MM.1S (cell line): ENCODE measurements around the gene OPRD1.
A peak's percentile ranks its signal among the peaks of the same experiment; 100 is the strongest.

Experiments
- DNase-seq: peaks from one replicate; pipeline ENCODE4 v3.0.0-alpha.2; 2015
- H2AFZ ChIP-seq: fragments of 300-600 bp; sonication (generic); 2 replicates; pipeline ENCODE4 v1.6.0; 2016; ENCODE audit warnings: antibody characterized with exemption, low read length
- H3F3A ChIP-seq: fragments of 300-600 bp; sonication (generic); 2 replicates; pipeline ENCODE4 v1.6.1; 2016; ENCODE audit warnings: mild to moderate bottlenecking, antibody characterized with exemption, low read length, moderate library complexity, mixed read lengths; ENCODE audit not compliant: insufficient read depth
- H3K27ac ChIP-seq: fragments of 300-600 bp; sonication (generic); 2 replicates; pipeline ENCODE4 v1.5.1; 2016; ENCODE audit warnings: mild to moderate bottlenecking, low read length
- H3K27me3 ChIP-seq: fragments of 300-600 bp; sonication (generic); replicated peaks from 2 replicates; pipeline ENCODE4 v1.6.0; 2016; ENCODE audit warnings: low read length; ENCODE audit not compliant: insufficient read depth
- H3K36me3 ChIP-seq: fragments of 300-600 bp; sonication (generic); replicated peaks from 2 replicates; pipeline ENCODE4 v1.6.1; 2016; ENCODE audit warnings: mild to moderate bottlenecking, low read length, mixed read lengths; ENCODE audit not compliant: insufficient read depth
- H3K4me1 ChIP-seq: fragments of 300-600 bp; sonication (generic); 2 replicates; pipeline ENCODE4 v1.6.1; 2016; ENCODE audit warnings: low read length, mixed read lengths
- H3K4me2 ChIP-seq: fragments of 300-600 bp; sonication (generic); 2 replicates; pipeline ENCODE4 v1.6.0; 2016; ENCODE audit warnings: low read depth, low read length
- H3K4me3 ChIP-seq: fragments of 300-600 bp; sonication (generic); 2 replicates; pipeline ENCODE4 v1.5.1; 2016; ENCODE audit warnings: low read length, mixed read lengths
- H3K79me2 ChIP-seq: fragments of 300-600 bp; sonication (generic); 2 replicates; pipeline ENCODE4 v1.6.1; 2016; ENCODE audit warnings: mixed run types, low read length, mixed read lengths
- H3K9ac ChIP-seq: fragments of 300-600 bp; sonication (generic); 2 replicates; pipeline ENCODE4 v1.6.1; 2016; ENCODE audit warnings: low read length, mixed read lengths
- H3K9me2 ChIP-seq: fragments of 300-600 bp; sonication (generic); replicated peaks from 2 replicates; pipeline ENCODE4 v1.6.1; 2016; ENCODE audit warnings: mild to moderate bottlenecking, low read length, mixed read lengths; ENCODE audit not compliant: insufficient read depth
- H3K9me3 ChIP-seq: fragments of 300-600 bp; sonication (generic); replicated peaks from 2 replicates; pipeline ENCODE4 v1.6.1; 2016; ENCODE audit warnings: mild to moderate bottlenecking, low read length, mixed read lengths; ENCODE audit not compliant: insufficient read depth
- H4K20me1 ChIP-seq: fragments of 300-600 bp; sonication (generic); 2 replicates; pipeline ENCODE4 v1.6.1; 2016; ENCODE audit warnings: mild to moderate bottlenecking, low read length, moderate library complexity, mixed read lengths; ENCODE audit not compliant: insufficient read depth
- CTCF ChIP-seq: fragments of 300-600 bp; sonication (generic); IDR thresholded peaks from 2 replicates; pipeline ENCODE4 v1.5.1; 2016; ENCODE audit warnings: antibody characterized with exemption, low read length, mixed read lengths
- EZH2 ChIP-seq: fragments of 300-600 bp; sonication (generic); optimal IDR thresholded peaks from 2 replicates; pipeline ENCODE3; 2017; ENCODE audit warnings: low read depth, mild to moderate bottlenecking, antibody characterized with exemption, low read length, mixed read lengths
- EZH2phosphoT487 ChIP-seq: fragments of 300-600 bp; sonication (generic); IDR thresholded peaks from 2 replicates; pipeline ENCODE4 v1.6.1; 2018; ENCODE audit warnings: antibody characterized with exemption, low read length

OPRD1 gene

GRCh38 chr1:28914228-28915030, 102.5 kb downstream of the OPRD1 start, which contains the start of gene EPB41:
Gene EPB41, plus strand, starts transcription at chr1:28914569. Its CDS starts 72,869 bp downstream, at chr1:28987438.
- peak; percentile 96 for DNase-seq
- H3K27ac ChIP-seq, result peak within 1 kb of the TSS; percentile 36; the same call in 1 of the 2 replicates

GRCh38 chr1:28915031-28915895, 103.3 kb downstream of the OPRD1 start:
- H3F3A ChIP-seq, result peaks cover 19% of the 10 kb centered on the region
- H3K9me2 ChIP-seq, result no peaks in the 10 kb centered on the region
- TF ChIP-seq EZH2 (no peak), EZH2phosphoT487 (no peak), CTCF (no peak)
- peak overlapping the region; percentile 63 for H3K9ac ChIP-seq
- H2AFZ ChIP-seq, result peak overlapping the region; percentile 75
- peak overlapping the region; percentile 36; the same call in 1 of the 2 replicates for H3K27ac ChIP-seq
- H3K79me2 ChIP-seq, result peaks cover 71% of the 10 kb centered on the region
- peak; percentile 43 for DNase-seq
- no peaks in the 10 kb centered on the region for H3K36me3 ChIP-seq
- peak overlapping the region; percentile 94 for H3K4me2 ChIP-seq
- no peaks in the 10 kb centered on the region for H3K9me3 ChIP-seq
- peak overlapping the region; percentile 90 for H3K4me3 ChIP-seq
- no peaks in the 10 kb centered on the region for H3K27me3 ChIP-seq
- H4K20me1 ChIP-seq, result no peaks in the 10 kb centered on the region
- peaks cover 10% of the 10 kb centered on the region for H3K4me1 ChIP-seq

More at GRCh38 chr1:28914228-28915030, 102.5 kb downstream of the OPRD1 start, which contains the start of gene EPB41:
- Histone ChIP-seq H3K4me2 (peak within 1 kb of the TSS; percentile 94), H3K4me3 (peak within 1 kb of the TSS; percentile 90), H3F3A (peaks cover 19% of the 10 kb centered on the region), H3K27me3 (no peaks in the 10 kb centered on the region), H3K9me2 (no peaks in the 10 kb centered on the region), H3K36me3 (no peaks in the 10 kb centered on the region), H3K9ac (peak within 1 kb of the TSS; percentile 63), H3K79me2 (peaks cover 71% of the 10 kb centered on the region), H2AFZ (peak within 1 kb of the TSS; percentile 75), H3K9me3 (no peaks in the 10 kb centered on the region), H4K20me1 (no peaks in the 10 kb centered on the region), H3K4me1 (peaks cover 10% of the 10 kb centered on the region)
- TF ChIP-seq CTCF, result no peak
- no peak for TF ChIP-seq EZH2
- TF ChIP-seq EZH2phosphoT487, result no peak

GRCh38 chr1:28917757-28918118, 105.8 kb downstream of the OPRD1 start:
- no peak for DNase-seq
- H3K4me3 ChIP-seq, result no peak overlapping the region
- no peak overlapping the region for H3K4me2 ChIP-seq
- H3K36me3 ChIP-seq, result no peaks in the 10 kb centered on the region
- H3K9me3 ChIP-seq, result no peaks in the 10 kb centered on the region
- H4K20me1 ChIP-seq, result no peaks in the 10 kb centered on the region
- H3K9me2 ChIP-seq, result no peaks in the 10 kb centered on the region
- H3K4me1 ChIP-seq, result peaks cover 10% of the 10 kb centered on the region
- H2AFZ ChIP-seq, result no peak overlapping the region
- no peak overlapping the region for H3K9ac ChIP-seq
- H3K79me2 ChIP-seq, result peaks cover 81% of the 10 kb centered on the region
- H3K27ac ChIP-seq, result no peak overlapping the region
- no peaks in the 10 kb centered on the region for H3K27me3 ChIP-seq
- peaks cover 19% of the 10 kb centered on the region for H3F3A ChIP-seq
- no peak for TF ChIP-seq EZH2phosphoT487
- TF ChIP-seq CTCF, result no peak
- TF ChIP-seq EZH2, result no peak
